ENCODE data around the gene SLC9C1.
A peak's percentile ranks its signal among the peaks of the same experiment; 100 is the strongest.

SLC9C1 gene

GRCh38 chr3:112115806-112116383 lies 178.1 kb downstream of the SLC9C1 start:
- peaks cover 25% of the 10 kb centered on the region for H3K36me3 Mint-ChIP-seq
- H3K9me3 Mint-ChIP-seq = no peaks in the 10 kb centered on the region
- no peak for DNase-seq
- H3K4me3 Mint-ChIP-seq = no peak overlapping the region
- H3K4me1 Mint-ChIP-seq = peaks cover 48% of the 10 kb centered on the region
- H3K27me3 Mint-ChIP-seq = no peaks in the 10 kb centered on the region
- CTCF ChIA-PET = interaction anchor here (0.7 kb wide), 1 partner anchor 10 kb away, joined by 3 read pairs; no protein-coding TSS in a partner anchor
- no peak overlapping the region for H3K27ac Mint-ChIP-seq

- Mint-ChIP-seq H3K9me3 (no peaks in the 10 kb centered on the region), H3K4me1 (peaks cover 43% of the 10 kb centered on the region), H3K27me3 (no peaks in the 10 kb centered on the region), H3K36me3 (peaks cover 22% of the 10 kb centered on the region), H3K27ac (no peak overlapping the region), H3K4me3 (no peak overlapping the region)
- CTCF ChIA-PET = interaction anchor here (0.7 to 1.9 kb wide), 2 partner anchors 11 to 405 kb away, joined by 3 to 4 read pairs; no protein-coding TSS in a partner anchor
- no peak for DNase-seq
These were observed 178.8 kb downstream of the SLC9C1 start for GRCh38 chr3:112115161-112115739.

GRCh38 chr3:112114576-112115160 lies 179.3 kb downstream of the SLC9C1 start:
- Mint-ChIP-seq H3K9me3 (no peaks in the 10 kb centered on the region), H3K27ac (no peak overlapping the region), H3K27me3 (no peaks in the 10 kb centered on the region), H3K36me3 (peaks cover 20% of the 10 kb centered on the region), H3K4me3 (no peak overlapping the region), H3K4me1 (peaks cover 37% of the 10 kb centered on the region)
- CTCF ChIA-PET = interaction anchor here (1.3 to 1.9 kb wide), 2 partner anchors 405 to 416 kb away, joined by 3 to 4 read pairs; no protein-coding TSS in a partner anchor
- no peak for DNase-seq

GRCh38 chr3:112111785-112112402 lies 182.1 kb downstream of the SLC9C1 start:
- Mint-ChIP-seq H3K4me1 (peaks cover 14% of the 10 kb centered on the region), H3K36me3 (peaks cover 2% of the 10 kb centered on the region), H3K27me3 (no peaks in the 10 kb centered on the region), H3K9me3 (no peaks in the 10 kb centered on the region), H3K4me3 (no peak overlapping the region), H3K27ac (no peak overlapping the region)
- DNase-seq = peak; percentile 77
- CTCF ChIA-PET = interaction anchor here (0.6 to 4.0 kb wide), 41 partner anchors 10 to 422 kb away, joined by 3 to 40 read pairs (median 6); partner anchors contain the start of genes CD200, GCSAM and SLC9C1

GRCh38 chr3:112109322-112109721 lies 184.7 kb downstream of the SLC9C1 start:
- no peak for DNase-seq
- H3K4me1 Mint-ChIP-seq = peaks cover 10% of the 10 kb centered on the region
- no peaks in the 10 kb centered on the region for H3K27me3 Mint-ChIP-seq
- no peak overlapping the region for H3K27ac Mint-ChIP-seq
- H3K9me3 Mint-ChIP-seq = no peaks in the 10 kb centered on the region
- CTCF ChIA-PET = interaction anchor here (0.6 to 4.0 kb wide), 4 partner anchors 9 to 184 kb away, joined by 3 to 40 read pairs (median 4); partner anchors contain the start of genes GCSAM and SLC9C1
- no peak overlapping the region for H3K4me3 Mint-ChIP-seq
- H3K36me3 Mint-ChIP-seq = no peaks in the 10 kb centered on the region

GRCh38 chr3:112104774-112105173 lies 189.2 kb downstream of the SLC9C1 start:
- Mint-ChIP-seq H3K9me3 (no peaks in the 10 kb centered on the region), H3K4me3 (no peak overlapping the region), H3K4me1 (no peaks in the 10 kb centered on the region), H3K36me3 (no peaks in the 10 kb centered on the region), H3K27me3 (no peaks in the 10 kb centered on the region), H3K27ac (no peak overlapping the region)
- CTCF ChIA-PET = no interaction called here
- DNase-seq = no peak

- Mint-ChIP-seq H3K4me3 (no peak overlapping the region), H3K27me3 (no peaks in the 10 kb centered on the region), H3K36me3 (peaks cover 3% of the 10 kb centered on the region), H3K9me3 (no peaks in the 10 kb centered on the region), H3K27ac (no peak overlapping the region), H3K4me1 (no peaks in the 10 kb centered on the region)
- DNase-seq = no peak
- CTCF ChIA-PET = no interaction called here
These were observed 192.1 kb downstream of the SLC9C1 start for GRCh38 chr3:112101916-112102315.

- Mint-ChIP-seq H3K4me3 (no peak overlapping the region), H3K36me3 (peaks cover 14% of the 10 kb centered on the region), H3K27me3 (no peaks in the 10 kb centered on the region), H3K9me3 (no peaks in the 10 kb centered on the region), H3K4me1 (peaks cover 12% of the 10 kb centered on the region), H3K27ac (no peak overlapping the region)
- CTCF ChIA-PET = interaction anchor here (1.6 kb wide), 1 partner anchor 14 kb away, joined by 8 read pairs; no protein-coding TSS in a partner anchor
- DNase-seq = no peak
These were observed 196.6 kb downstream of the SLC9C1 start for GRCh38 chr3:112097378-112097777.

- H3K27ac Mint-ChIP-seq = no peak overlapping the region
- no peak overlapping the region for H3K4me3 Mint-ChIP-seq
- H3K27me3 Mint-ChIP-seq = no peaks in the 10 kb centered on the region
- H3K4me1 Mint-ChIP-seq = peaks cover 19% of the 10 kb centered on the region
- H3K9me3 Mint-ChIP-seq = no peaks in the 10 kb centered on the region
- no peak for DNase-seq
- CTCF ChIA-PET = no interaction called here
- peaks cover 14% of the 10 kb centered on the region for H3K36me3 Mint-ChIP-seq
These were observed 197.8 kb downstream of the SLC9C1 start for GRCh38 chr3:112096176-112096575.

- Mint-ChIP-seq H3K27ac (no peak overlapping the region), H3K4me1 (peaks cover 23% of the 10 kb centered on the region), H3K36me3 (peaks cover 14% of the 10 kb centered on the region), H3K4me3 (no peak overlapping the region), H3K9me3 (no peaks in the 10 kb centered on the region), H3K27me3 (no peaks in the 10 kb centered on the region)
- no peak for DNase-seq
- CTCF ChIA-PET = no interaction called here
These were observed 198.3 kb downstream of the SLC9C1 start for GRCh38 chr3:112095731-112096130.

- no peaks in the 10 kb centered on the region for H3K9me3 Mint-ChIP-seq
- CTCF ChIA-PET = interaction anchor here (0.5 to 2.1 kb wide), 3 partner anchors 18 to 406 kb away, joined by 3 to 5 read pairs (median 4); partner anchors contain the start of gene BTLA
- H3K36me3 Mint-ChIP-seq = peaks cover 11% of the 10 kb centered on the region
- H3K27me3 Mint-ChIP-seq = peaks cover 4% of the 10 kb centered on the region
- peak overlapping the region; percentile 1 for H3K27ac Mint-ChIP-seq
- DNase-seq = no peak
- peaks cover 42% of the 10 kb centered on the region for H3K4me1 Mint-ChIP-seq
- H3K4me3 Mint-ChIP-seq = no peak overlapping the region
These were observed 200.9 kb downstream of the SLC9C1 start for GRCh38 chr3:112093180-112093522.

GRCh38 chr3:112092496-112093179 lies 201.4 kb downstream of the SLC9C1 start:
- Mint-ChIP-seq H3K27me3 (peaks cover 4% of the 10 kb centered on the region), H3K9me3 (no peaks in the 10 kb centered on the region), H3K4me1 (peaks cover 48% of the 10 kb centered on the region), H3K27ac (peak overlapping the region; percentile 29), H3K4me3 (no peak overlapping the region), H3K36me3 (peaks cover 11% of the 10 kb centered on the region)
- DNase-seq = no peak
- CTCF ChIA-PET = interaction anchor here (0.5 to 2.1 kb wide), 3 partner anchors 19 to 407 kb away, joined by 3 to 5 read pairs (median 4); partner anchors contain the start of gene BTLA

GRCh38 chr3:112090887-112091586 lies 203.0 kb downstream of the SLC9C1 start:
- Mint-ChIP-seq H3K4me3 (no peak overlapping the region), H3K9me3 (no peaks in the 10 kb centered on the region), H3K27ac (no peak overlapping the region), H3K27me3 (peaks cover 18% of the 10 kb centered on the region), H3K36me3 (peaks cover 10% of the 10 kb centered on the region), H3K4me1 (peaks cover 62% of the 10 kb centered on the region)
- CTCF ChIA-PET = no interaction called here
- DNase-seq = no peak
